Transverse colon (tissue), 4 donors: Measurements from ENCODE around the gene ARFGAP3. TPM values are rescaled to one million over a fixed set of nuclear protein-coding genes. Genes with fewer than 3 reads are reported as not detected.
"Not testable (repeated sequence)": the region's sequence is repeated elsewhere in the genome, so short reads cannot be mapped to it uniquely, and the experiment has no call there.

ENCODE experiments used
- DNase-seq: peaks from one replicate; pipeline ENCODE4 v3.0.0-alpha.2; 2019
- H3K27ac ChIP-seq, 4 donors: fragments of 200-600 bp; sonication (generic); 2 replicates each; pipeline ENCODE4 v1.5.1; 2016 to 2018; ENCODE audit warnings: inconsistent platforms in 4 of 4
- H3K27me3 ChIP-seq: fragments of 200-600 bp; sonication (generic); 2 replicates; pipeline ENCODE4 v1.5.1; 2017; ENCODE audit warnings: inconsistent platforms
- H3K36me3 ChIP-seq, 4 donors: fragments of 200-600 bp; sonication (generic); 2 replicates each; pipeline ENCODE4 v1.5.1; 2017 to 2019; ENCODE audit warnings: inconsistent platforms in 4 of 4
- H3K4me1 ChIP-seq, 4 donors: fragments of 200-600 bp; sonication (generic); 2 replicates each; pipeline ENCODE4 v1.5.1; 2017 to 2020; ENCODE audit warnings: inconsistent platforms in 4 of 4
- H3K4me3 ChIP-seq, 4 donors: fragments of 200-600 bp; sonication (generic); 1 replicate in 1 of 4; 2 replicates in 3 of 4; pipeline versions ENCODE4 v1.5.1 to v1.6.1; 2017 to 2019; ENCODE audit warnings: inconsistent platforms in 4 of 4
- H3K9me3 ChIP-seq, 2 donors: fragments of 200-600 bp; sonication (generic); 2 replicates each; pipeline ENCODE4 v1.5.1; 2017 to 2019; ENCODE audit warnings: inconsistent platforms in 2 of 2
- CTCF ChIP-seq, 5 experiments: fragments of 200-600 bp in 3 of 5; fragments of 450-650 bp in 2 of 5; sonication (generic) in 3 of 5; IDR thresholded peaks; 1 replicate in 2 of 5; 2 replicates in 3 of 5; pipeline ENCODE4 v1.5.1; 2016 to 2017; ENCODE audit warnings: antibody characterized with exemption in 5 of 5, inconsistent platforms in 3 of 5, mild to moderate bottlenecking in 2 of 5, moderate library complexity in 1 of 5
- EP300 ChIP-seq: sonication (generic); formaldehyde crosslinking; IDR thresholded peaks from one replicate; pipeline ENCODE4 v1.6.1; 2017; ENCODE audit warnings: antibody characterized with exemption, low read depth
- POLR2A ChIP-seq: fragments of 450-650 bp; IDR thresholded peaks from one replicate; pipeline ENCODE4 v1.6.1; 2016; ENCODE audit warnings: antibody characterized with exemption, mild to moderate bottlenecking, moderate library complexity
- POLR2AphosphoS5 ChIP-seq, 3 donors: sonication (generic); formaldehyde crosslinking; IDR thresholded peaks; one replicate each; pipeline ENCODE4 v1.6.1; 2016; ENCODE audit warnings: antibody characterized with exemption in 3 of 3
- WGBS, 2 donors: methylation state at CpG; one replicate each; pipeline ENCODE4 v1.1.5; 2018; ENCODE audit warnings: low coverage in 1 of 2; 5-methylcytosine and 5-hydroxymethylcytosine counted together
- in situ Hi-C, 4 donors: fragments of 200-750 bp; cut with MboI; loops; one replicate each; pipeline versions ENCODE4 v1.15.0 to v1.15.1; 2017; ENCODE audit warnings: low sequenced_read_pairs in 3 of 4, low pct_ligation_motif_present in 1 of 4, low pct_unique_long_range_greater_than_20kb in 1 of 4
- intact Hi-C: fragments of 100-400 bp; cut with DNase I; formaldehyde crosslinking; loops from one replicate; pipeline ENCODE4 v1.15.1; 2023; ENCODE audit warnings: low total_unique reads
- small RNA-seq, 4 donors: library from RNA; depleted of rRNA; stranded (forward); fragments of <200 nt; gene quantifications; one replicate each; pipeline ENCODE3, GENCODE V24; 2016
- total RNA-seq, 4 donors: library from RNA; depleted of rRNA; stranded (reverse); fragments of >200 nt; gene quantifications; one replicate each; pipeline ENCODE4 v1.1.0, GENCODE V29; 2016

The ARFGAP3 gene
- total RNA-seq, 4 donors from 2014 or later: 24.3 to 43.5 (median 33.3) TPM

GRCh38 chr22:42752912-42753311, 104.2 kb downstream of the ARFGAP3 start:
- 76 to 79% methylated on average over 5 to 7 of the region's 7 CpGs for WGBS, 2 donors
- TF ChIP-seq POLR2A (no peak), CTCF (IDR thresholded peaks at IDR 0.05) (no peak), POLR2AphosphoS5 (IDR thresholded peaks at IDR 0.05) (no peak), EP300 (no peak)
- Histone ChIP-seq H3K4me3 (no peak overlapping the region), H3K27me3 (no peaks in the 10 kb centered on the region), H3K27ac (peak overlapping the region; percentile 36 to 55 (median 50)), H3K4me1 (peaks cover 0 to 8% (median 0%) of the 10 kb centered on the region in 4 donors), H3K9me3 (no peaks in the 10 kb centered on the region), H3K36me3 (no peaks in the 10 kb centered on the region)
- in situ Hi-C loops: no loop called here
- DNase-seq: no peak
- intact Hi-C loops: no loop called here

GRCh38 chr22:42752230-42752746, 104.8 kb downstream of the ARFGAP3 start:
- Histone ChIP-seq H3K4me1 (peaks cover 0 to 8% (median 0%) of the 10 kb centered on the region in 4 donors), H3K27ac (peak overlapping the region; percentile 36 to 55 (median 50)), H3K9me3 (no peaks in the 10 kb centered on the region), H3K27me3 (no peaks in the 10 kb centered on the region), H3K36me3 (no peaks in the 10 kb centered on the region), H3K4me3 (no peak overlapping the region)
- in situ Hi-C loops: no loop called here
- 72% methylated on average over 12 of the region's 12 CpGs; no CpG with 5 or more reads in 1 of the 2 donors for WGBS, 2 donors
- DNase-seq: no peak
- TF ChIP-seq EP300 (no peak), POLR2AphosphoS5 (IDR thresholded peaks at IDR 0.05) (no peak), POLR2A (no peak), CTCF (IDR thresholded peaks at IDR 0.05) (no peak)
- intact Hi-C loops: no loop called here

GRCh38 chr22:42750421-42750820, 106.7 kb downstream of the ARFGAP3 start:
- WGBS, 2 donors: 90 to 98% methylated on average over 4 to 16 of the region's 28 CpGs
- H3K27ac ChIP-seq: not testable (repeated sequence)

GRCh38 chr22:42747701-42748513, 109.2 kb downstream of the ARFGAP3 start:
- in situ Hi-C loops: no loop called here
- intact Hi-C loops: no loop called here
- WGBS, 2 donors: 62 to 67% methylated on average over 3 to 14 of the region's 14 CpGs
- TF ChIP-seq POLR2AphosphoS5 (IDR thresholded peaks at IDR 0.05): no peak
- TF ChIP-seq POLR2A: no peak
- no peak for TF ChIP-seq CTCF (IDR thresholded peaks at IDR 0.05)
- TF ChIP-seq EP300: no peak
- Histone ChIP-seq H3K27me3 (no peaks in the 10 kb centered on the region), H3K4me1 (peaks cover 0 to 20% (median 2%) of the 10 kb centered on the region in 4 donors), H3K27ac (peak overlapping the region; percentile 44 to 69 (median 62)), H3K36me3 (no peaks in the 10 kb centered on the region), H3K4me3 (no peak overlapping the region), H3K9me3 (no peaks in the 10 kb centered on the region)
- no peak for DNase-seq

More at GRCh38 chr22:42750421-42750820, 106.7 kb downstream of the ARFGAP3 start:
- in situ Hi-C loops, H3K4me1 ChIP-seq, H3K9me3 ChIP-seq, intact Hi-C loops, H3K36me3 ChIP-seq, H3K27me3 ChIP-seq, H3K4me3 ChIP-seq, DNase-seq: not testable (repeated sequence)

Small RNA genes lying within 50 kb of the gene (small RNA-seq; reads per million reads assigned to genes)
- gene RF00019: 0 reads per million in 4 donors

Other genes starting within 250 kb of the ARFGAP3 start
- 10 to 100 TPM; 36.5 to 69.5 (median 45.2) TPM for gene POLDIP3, start 242.4 kb downstream of the ARFGAP3 start, total RNA-seq
- gene ATP5MGL, start 216.7 kb downstream of the ARFGAP3 start, total RNA-seq: under 1 TPM in 1 of 4 donors, not detected in 3; 0.55 TPM
- gene CYB5R3, start 207.9 kb downstream of the ARFGAP3 start, total RNA-seq: 100 to 1,000 TPM; 138 to 294 (median 167) TPM
- 10 to 100 TPM in 2 of 4 donors, 1 to 10 TPM in 2; 6.3 to 31.4 (median 12.7) TPM for gene A4GALT, start 136.4 kb downstream of the ARFGAP3 start, total RNA-seq
- 100 to 1,000 TPM in 3 of 4 donors, 10 to 100 TPM in 1; 53.9 to 250 (median 198) TPM for gene PACSIN2, start 157.9 kb upstream of the ARFGAP3 start, total RNA-seq
- 1 to 10 TPM; 1.1 to 3.8 (median 2.8) TPM for gene TTLL1, start 232.1 kb upstream of the ARFGAP3 start, total RNA-seq